Testis (tissue), 2 donors: ENCODE measurements around the gene NACC2.

Experiments
- CTCF ChIP-seq, 3 experiments: fragments of 450-650 bp in 2 of 3; fragments of 200-600 bp in 1 of 3; sonication (generic) in 1 of 3; IDR thresholded peaks; one replicate each; pipeline ENCODE4 v1.5.1; 2016 to 2019; ENCODE audit warnings: antibody characterized with exemption in 3 of 3, mild to moderate bottlenecking in 2 of 3, moderate library complexity in 1 of 3
- POLR2A ChIP-seq: fragments of 450-650 bp; IDR thresholded peaks from one replicate; pipeline ENCODE4 v1.6.1; 2017; ENCODE audit warnings: antibody characterized with exemption, mild to moderate bottlenecking, moderate library complexity

GRCh38 chr9:136103651-136104487 is 8.8 kb upstream of the NACC2 start:
- TF ChIP-seq CTCF (IDR thresholded peaks at IDR 0.05) (no peak), POLR2A (no peak)
